Type B pancreatic cell (in vitro differentiated cells): ENCODE measurements around the gene CHI3L2. TPM values are rescaled to one million over a fixed set of nuclear protein-coding genes. Genes with fewer than 3 reads are reported as not detected.

ENCODE experiments used
- DNase-seq: peaks from one replicate; pipeline ENCODE4 v3.0.0; 2021; ENCODE audit warnings: mixed read lengths; ENCODE audit not compliant: unreplicated experiment; ENCODE audit errors: extremely low spot score
- H3K27ac Mint-ChIP-seq: 2 replicates; pipeline ENCODE4 v1.8.0; 2021; ENCODE audit warnings: mild to moderate bottlenecking, mixed read lengths
- H3K27me3 Mint-ChIP-seq: 2 replicates; pipeline ENCODE4 v1.8.0; 2021; ENCODE audit warnings: mixed read lengths
- H3K36me3 Mint-ChIP-seq: 2 replicates; pipeline ENCODE4 v1.8.0; 2021; ENCODE audit warnings: mixed read lengths
- H3K4me1 Mint-ChIP-seq: one replicate; pipeline ENCODE4 v1.8.0; 2021; ENCODE audit warnings: mixed read lengths; ENCODE audit not compliant: unreplicated experiment
- H3K4me3 Mint-ChIP-seq: 2 replicates; pipeline ENCODE4 v1.8.0; 2021; ENCODE audit warnings: mild to moderate bottlenecking, mixed read lengths
- H3K9me3 Mint-ChIP-seq: 2 replicates; pipeline ENCODE4 v1.8.0; 2021; ENCODE audit warnings: mixed read lengths
- total RNA-seq: library from RNA; stranded (reverse); gene quantifications from 2 replicates; pipeline ENCODE4 v1.2.1, GENCODE V29; 2021; ENCODE audit warnings: low replicate concordance
- TF ChIP-seq, protein P1 (sequence below): fragments of 200-600 bp; sonication (generic); conservative IDR thresholded peaks from 2 replicates; pipeline ENCODE4 v1.5.0; 2021; ENCODE audit warnings: antibody characterized with exemption, mild to moderate bottlenecking

CHI3L2 gene
- total RNA-seq, 1 donor from 2014 or later = 0.72 TPM

DNA sequence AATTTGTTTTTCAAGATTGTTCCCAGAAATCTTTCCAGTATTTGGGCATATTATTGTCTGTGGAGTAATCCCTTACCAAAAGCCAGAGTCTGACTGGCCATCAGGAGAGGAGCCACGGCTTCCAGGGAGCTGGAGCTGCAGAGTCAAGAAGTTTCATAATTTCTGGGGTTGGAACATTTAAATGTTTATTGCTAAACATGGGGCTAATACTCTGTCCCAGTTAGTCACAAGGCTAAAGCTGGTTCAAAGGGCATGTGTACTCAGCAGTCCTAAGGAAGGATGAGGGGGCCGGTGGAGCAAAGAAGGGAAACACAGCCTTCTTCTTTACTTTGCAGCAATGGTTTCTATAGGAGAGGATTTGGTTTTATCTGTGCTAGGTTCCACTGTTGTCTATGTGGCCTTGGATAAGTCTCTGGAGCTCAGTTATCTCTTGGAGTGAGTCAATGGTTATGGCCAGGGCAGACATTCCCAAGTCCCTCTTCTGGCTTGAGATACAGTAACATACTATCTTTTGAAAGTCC is 36.5 kb upstream of the CHI3L2 start:
- Mint-ChIP-seq H3K9me3 (no peaks in the 10 kb centered on the region), H3K4me3 (no peak overlapping the region), H3K4me1 (peaks cover 22% of the 10 kb centered on the region), H3K27me3 (no peaks in the 10 kb centered on the region), H3K27ac (peak overlapping the region; percentile 0), H3K36me3 (peaks cover 25% of the 10 kb centered on the region)
- no peak for DNase-seq
- TF ChIP-seq, protein P1, sequence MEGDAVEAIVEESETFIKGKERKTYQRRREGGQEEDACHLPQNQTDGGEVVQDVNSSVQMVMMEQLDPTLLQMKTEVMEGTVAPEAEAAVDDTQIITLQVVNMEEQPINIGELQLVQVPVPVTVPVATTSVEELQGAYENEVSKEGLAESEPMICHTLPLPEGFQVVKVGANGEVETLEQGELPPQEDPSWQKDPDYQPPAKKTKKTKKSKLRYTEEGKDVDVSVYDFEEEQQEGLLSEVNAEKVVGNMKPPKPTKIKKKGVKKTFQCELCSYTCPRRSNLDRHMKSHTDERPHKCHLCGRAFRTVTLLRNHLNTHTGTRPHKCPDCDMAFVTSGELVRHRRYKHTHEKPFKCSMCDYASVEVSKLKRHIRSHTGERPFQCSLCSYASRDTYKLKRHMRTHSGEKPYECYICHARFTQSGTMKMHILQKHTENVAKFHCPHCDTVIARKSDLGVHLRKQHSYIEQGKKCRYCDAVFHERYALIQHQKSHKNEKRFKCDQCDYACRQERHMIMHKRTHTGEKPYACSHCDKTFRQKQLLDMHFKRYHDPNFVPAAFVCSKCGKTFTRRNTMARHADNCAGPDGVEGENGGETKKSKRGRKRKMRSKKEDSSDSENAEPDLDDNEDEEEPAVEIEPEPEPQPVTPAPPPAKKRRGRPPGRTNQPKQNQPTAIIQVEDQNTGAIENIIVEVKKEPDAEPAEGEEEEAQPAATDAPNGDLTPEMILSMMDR = no peak

DNA sequence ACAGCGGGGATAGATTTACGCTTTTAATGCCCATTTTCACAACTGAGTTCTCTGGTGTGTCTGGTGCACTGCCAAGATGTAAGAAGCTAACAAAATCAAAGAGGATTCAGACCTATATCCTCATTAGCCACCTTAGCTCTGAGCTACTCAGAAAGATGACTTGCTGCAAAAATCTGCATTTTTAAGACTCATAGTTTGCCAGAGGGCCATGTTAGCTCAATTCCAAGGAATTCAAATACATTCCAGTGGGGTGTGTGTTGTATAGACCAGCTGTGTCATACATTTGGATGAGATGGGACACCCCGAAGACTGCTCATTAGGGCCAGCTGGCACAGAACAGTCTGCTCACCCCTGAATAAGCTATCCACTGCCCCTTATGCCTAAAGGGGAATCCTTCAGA is 36.0 kb upstream of the CHI3L2 start:
- peaks cover 28% of the 10 kb centered on the region for H3K36me3 Mint-ChIP-seq
- H3K27me3 Mint-ChIP-seq = no peaks in the 10 kb centered on the region
- H3K4me1 Mint-ChIP-seq = peaks cover 22% of the 10 kb centered on the region
- peak overlapping the region; percentile 0 for H3K27ac Mint-ChIP-seq
- H3K9me3 Mint-ChIP-seq = no peaks in the 10 kb centered on the region
- no peak overlapping the region for H3K4me3 Mint-ChIP-seq
- TF ChIP-seq, protein P1 = no peak
- no peak for DNase-seq

DNA sequence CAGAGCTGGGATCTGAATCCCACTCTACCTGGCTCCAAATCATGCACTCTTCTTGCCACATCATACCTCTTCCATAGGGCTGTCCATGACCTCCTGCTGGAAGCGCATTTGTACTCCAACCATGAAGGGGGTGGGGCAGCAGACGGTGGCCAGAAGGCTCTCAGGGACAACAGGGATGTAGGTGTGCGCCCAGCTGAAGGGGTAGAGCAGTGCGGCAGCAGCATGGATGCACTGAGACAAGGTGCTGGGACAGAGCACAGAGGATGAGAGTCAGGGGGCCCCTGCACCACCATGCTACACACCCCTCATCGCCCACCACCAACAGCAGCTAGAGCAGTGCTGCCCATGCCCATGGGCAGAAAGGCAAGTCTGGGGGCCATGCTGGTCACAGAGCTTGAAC is 35.4 kb upstream of the CHI3L2 start:
- no peaks in the 10 kb centered on the region for H3K27me3 Mint-ChIP-seq
- H3K4me1 Mint-ChIP-seq = peaks cover 22% of the 10 kb centered on the region
- DNase-seq = no peak
- peaks cover 23% of the 10 kb centered on the region for H3K36me3 Mint-ChIP-seq
- no peaks in the 10 kb centered on the region for H3K9me3 Mint-ChIP-seq
- no peak overlapping the region for H3K4me3 Mint-ChIP-seq
- TF ChIP-seq, protein P1 = no peak
- peak overlapping the region; percentile 81 for H3K27ac Mint-ChIP-seq

DNA sequence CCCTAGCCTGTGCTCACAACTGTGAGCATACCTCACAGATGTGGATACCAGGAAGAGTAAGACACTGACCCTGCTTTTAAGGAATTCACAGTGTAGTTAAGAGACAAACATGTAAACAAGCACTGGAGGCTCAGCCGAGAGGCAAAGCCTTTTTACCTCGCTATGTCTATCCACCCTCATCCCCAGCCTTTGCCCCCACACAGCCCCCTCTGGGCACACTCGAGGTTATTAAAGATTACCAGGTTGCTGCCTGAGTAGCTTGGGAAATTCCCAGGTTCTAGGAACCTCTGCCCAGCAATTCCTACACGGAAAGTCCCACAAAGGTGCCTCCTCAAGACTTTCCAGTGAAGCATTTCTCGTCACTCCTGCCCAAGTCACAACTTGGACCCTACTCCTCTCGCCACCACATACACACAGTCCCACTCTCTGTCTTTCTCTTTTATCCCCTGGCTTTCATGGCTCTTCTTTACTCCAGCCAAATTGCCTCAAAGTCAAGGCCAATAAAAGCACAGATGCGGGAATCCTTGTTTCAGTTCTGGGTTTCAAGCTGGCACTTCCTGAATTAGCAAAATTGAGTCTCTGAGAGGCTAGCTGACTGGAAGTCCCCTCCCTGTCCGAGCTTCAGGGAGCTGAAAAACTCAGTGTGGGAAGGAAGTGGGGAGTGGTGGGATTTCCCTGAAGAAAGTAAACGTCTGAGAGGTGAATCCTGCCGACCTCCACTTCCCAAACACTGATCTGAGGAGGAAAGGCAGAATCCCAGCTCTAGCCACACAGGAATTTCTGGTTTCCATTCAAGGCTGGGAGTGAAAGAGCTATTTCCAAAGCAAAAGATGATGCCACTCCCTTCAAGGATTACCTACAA is 34.6 kb upstream of the CHI3L2 start:
- Mint-ChIP-seq H3K36me3 (peaks cover 21% of the 10 kb centered on the region), H3K4me3 (peak overlapping the region; percentile 59), H3K27ac (peak overlapping the region; percentile 81), H3K4me1 (peaks cover 22% of the 10 kb centered on the region), H3K27me3 (no peaks in the 10 kb centered on the region), H3K9me3 (no peaks in the 10 kb centered on the region)
- TF ChIP-seq, protein P1 = no peak
- no peak for DNase-seq

DNA sequence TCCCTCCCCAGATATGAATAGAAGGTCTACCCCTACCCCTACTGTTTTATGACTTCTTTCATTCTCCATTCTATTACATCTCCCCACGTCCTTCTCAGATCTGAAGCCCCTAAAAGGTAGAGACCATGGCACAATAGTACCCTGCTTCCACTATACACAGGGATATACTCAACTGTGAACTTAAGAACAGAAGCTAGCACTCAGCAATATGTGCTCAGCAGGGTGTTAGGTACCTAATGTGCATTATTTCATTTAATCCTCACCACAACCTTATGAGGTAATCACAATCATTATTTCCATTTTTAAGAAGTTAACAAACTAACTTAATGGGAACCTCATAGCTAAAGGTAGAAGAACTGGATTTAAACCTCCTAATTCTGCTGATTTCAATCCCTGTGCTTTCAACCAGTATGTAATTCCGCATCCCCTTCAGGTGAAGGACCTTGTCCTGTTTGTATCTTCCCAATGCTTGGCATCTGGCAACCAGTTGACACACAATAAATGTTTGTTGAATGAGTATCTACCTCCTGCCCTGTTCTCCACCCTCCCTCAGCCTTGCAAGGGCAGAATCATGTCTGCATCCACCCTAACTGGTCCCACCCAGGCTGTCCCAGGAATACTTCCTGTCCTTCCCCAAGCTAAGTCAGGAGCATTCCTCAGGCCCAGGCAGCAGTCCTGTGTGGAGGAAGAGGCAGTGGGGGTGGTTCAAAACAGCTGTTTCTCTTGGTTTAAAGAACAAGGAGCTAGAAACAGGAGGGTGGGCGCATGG is 33.6 kb upstream of the CHI3L2 start:
- DNase-seq = no peak
- Mint-ChIP-seq H3K4me3 (no peak overlapping the region), H3K27me3 (no peaks in the 10 kb centered on the region), H3K27ac (peak overlapping the region; percentile 81), H3K9me3 (no peaks in the 10 kb centered on the region), H3K36me3 (peaks cover 12% of the 10 kb centered on the region), H3K4me1 (peaks cover 22% of the 10 kb centered on the region)
- TF ChIP-seq, protein P1 = no peak
